D721Med (cell line): ENCODE data around the gene MVB12B.

Experiments used
- DNase-seq: peaks from one replicate; pipeline ENCODE4 v3.0.0; 2011; ENCODE audit warnings: low spot score; ENCODE audit not compliant: insufficient read length
- FAIRE-seq: peaks from 2 replicates; lab custom pipeline; 2011; peaks lifted over from hg19 to GRCh38; lab: Jason Lieb, UNC
- CTCF ChIP-seq: IDR thresholded peaks from 2 replicates; pipeline ENCODE4 v1.5.1; 2012; ENCODE audit warnings: mild to moderate bottlenecking, control low read depth; ENCODE audit not compliant: insufficient read depth; ENCODE audit errors: missing control alignments

MVB12B gene

GRCh38 chr9:126293522-126293889 lies 33.1 kb upstream of the MVB12B start:
- no peak for DNase-seq
- FAIRE-seq: no peak

GRCh38 chr9:126294331-126295081 lies 32.1 kb upstream of the MVB12B start:
- no peak for TF ChIP-seq CTCF
- no peak for FAIRE-seq
- no peak for DNase-seq

More at GRCh38 chr9:126293522-126293889, 33.1 kb upstream of the MVB12B start:
- TF ChIP-seq CTCF: peak; percentile 28

GRCh38 chr9:126295082-126295477 lies 31.5 kb upstream of the MVB12B start:
- no peak for TF ChIP-seq CTCF
- DNase-seq (no peak), FAIRE-seq (no peak)

- DNase-seq (no peak), FAIRE-seq (no peak)
- no peak for TF ChIP-seq CTCF
Measured at GRCh38 chr9:126295516-126295915, 31.1 kb upstream of the MVB12B start.

- TF ChIP-seq CTCF: no peak
- FAIRE-seq: no peak
- no peak for DNase-seq
Measured at GRCh38 chr9:126295936-126296600, 30.6 kb upstream of the MVB12B start.

- FAIRE-seq (no peak), DNase-seq (no peak)
Measured at GRCh38 chr9:126296687-126297086, 29.9 kb upstream of the MVB12B start.

More at GRCh38 chr9:126296687-126297086, 29.9 kb upstream of the MVB12B start:
- TF ChIP-seq CTCF: no peak
